GM18498 (cell line): ENCODE results near the gene EPS8L1.

Source experiments
- ATAC-seq: cut with Tn5 transposase; IDR thresholded peaks from one replicate; pipeline ENCODE4 v1.9.1; 2021; ENCODE audit warnings: mild to moderate bottlenecking, moderate library complexity; ENCODE audit not compliant: unreplicated experiment

Gene EPS8L1

DNA sequence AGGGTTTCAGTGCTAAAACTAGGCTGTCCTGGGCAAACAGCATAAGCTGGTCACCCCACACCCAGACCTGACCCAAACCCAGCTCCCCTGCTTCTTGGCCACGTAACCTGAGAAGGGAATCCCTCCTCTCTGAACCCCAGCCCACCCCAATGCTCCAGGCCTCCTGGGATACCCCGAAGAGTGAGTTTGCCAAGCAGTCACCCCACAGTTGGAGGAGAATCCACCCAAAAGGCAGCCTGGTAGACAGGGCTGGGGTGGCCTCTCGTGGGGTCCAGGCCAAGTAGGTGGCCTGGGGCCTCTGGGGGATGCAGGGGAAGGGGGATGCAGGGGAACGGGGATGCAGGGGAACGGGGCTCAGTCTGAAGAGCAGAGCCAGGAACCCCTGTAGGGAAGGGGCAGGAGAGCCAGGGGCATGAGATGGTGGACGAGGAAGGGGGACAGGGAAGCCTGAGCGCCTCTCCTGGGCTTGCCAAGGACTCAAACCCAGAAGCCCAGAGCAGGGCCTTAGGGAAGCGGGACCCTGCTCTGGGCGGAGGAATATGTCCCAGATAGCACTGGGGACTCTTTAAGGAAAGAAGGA is 39.0 kb downstream of the EPS8L1 start:
- ATAC-seq = no peak

GRCh38 chr19:55115446-55116065 is 39.9 kb downstream of the EPS8L1 start:
- no peak for ATAC-seq

DNA sequence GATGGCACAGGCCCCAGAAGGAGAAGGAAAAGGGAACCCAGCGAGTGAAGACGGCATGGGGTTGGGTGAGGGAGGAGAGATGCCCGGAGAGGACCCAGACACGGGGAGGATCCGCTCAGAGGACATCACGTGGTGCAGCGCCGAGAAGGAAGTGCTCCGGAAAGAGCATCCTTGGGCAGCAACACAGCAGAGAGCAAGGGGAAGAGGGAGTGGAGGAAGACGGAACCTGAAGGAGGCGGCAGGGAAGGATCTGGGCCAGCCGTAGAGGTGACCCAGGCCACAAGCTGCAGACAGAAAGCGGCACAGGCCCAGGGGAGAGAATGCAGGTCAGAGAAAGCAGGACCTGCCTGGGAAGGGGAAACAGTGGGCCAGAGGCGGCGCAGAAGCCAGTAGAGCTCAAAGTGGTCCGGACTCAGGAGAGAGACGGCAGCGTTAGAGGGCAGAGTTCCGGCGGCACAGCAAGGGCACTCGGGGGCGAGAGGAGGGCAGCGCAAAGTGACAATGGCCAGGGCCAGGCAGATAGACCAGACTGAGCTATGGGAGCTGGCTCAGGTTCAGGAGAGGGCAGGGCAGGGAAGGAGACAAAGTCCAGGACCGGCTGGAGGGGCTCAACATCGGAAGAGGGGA is 40.7 kb downstream of the EPS8L1 start:
- ATAC-seq = peak; percentile 28

GRCh38 chr19:55116859-55117662 is 41.4 kb downstream of the EPS8L1 start, which contains the start of gene PPP1R12C:
Gene PPP1R12C, minus strand, starts transcription at chr19:55117637. Its CDS starts 94 bp downstream, at chr19:55117543.
- ATAC-seq = peak; percentile 24

- peak; percentile 89 for ATAC-seq
Observed at GRCh38 chr19:55117663-55118391, 42.2 kb downstream of the EPS8L1 start.

DNA sequence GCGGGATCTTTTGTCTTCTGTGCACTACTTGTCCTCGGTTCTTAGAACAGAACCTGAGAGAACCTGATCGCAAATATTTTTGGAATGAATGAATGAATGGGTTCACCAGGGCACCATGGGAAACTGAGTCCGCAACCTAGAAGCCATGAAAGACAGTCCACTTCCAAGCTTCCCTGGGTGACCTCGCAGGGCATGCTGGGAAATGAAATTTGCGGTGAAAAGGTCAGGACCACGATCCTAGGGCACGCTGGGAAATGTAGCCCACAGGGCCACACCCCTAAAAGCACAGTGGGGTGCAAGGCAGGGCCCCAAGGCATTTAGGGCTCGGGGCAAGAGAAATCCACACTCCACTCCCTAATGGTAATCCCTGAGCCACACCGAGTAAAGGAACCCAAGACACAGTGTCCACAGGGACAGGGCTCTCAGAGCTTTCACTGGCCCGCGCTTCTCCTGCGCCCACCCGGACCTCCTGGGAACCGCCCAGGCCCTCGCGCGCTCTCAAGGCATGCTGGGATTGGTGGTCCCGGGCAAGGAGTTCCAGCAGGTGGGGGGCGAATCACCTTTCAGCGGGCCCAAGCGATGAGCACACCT is 42.8 kb downstream of the EPS8L1 start:
- ATAC-seq = no peak

- no peak for ATAC-seq
Observed at GRCh38 chr19:55119053-55119452, 43.4 kb downstream of the EPS8L1 start.

DNA sequence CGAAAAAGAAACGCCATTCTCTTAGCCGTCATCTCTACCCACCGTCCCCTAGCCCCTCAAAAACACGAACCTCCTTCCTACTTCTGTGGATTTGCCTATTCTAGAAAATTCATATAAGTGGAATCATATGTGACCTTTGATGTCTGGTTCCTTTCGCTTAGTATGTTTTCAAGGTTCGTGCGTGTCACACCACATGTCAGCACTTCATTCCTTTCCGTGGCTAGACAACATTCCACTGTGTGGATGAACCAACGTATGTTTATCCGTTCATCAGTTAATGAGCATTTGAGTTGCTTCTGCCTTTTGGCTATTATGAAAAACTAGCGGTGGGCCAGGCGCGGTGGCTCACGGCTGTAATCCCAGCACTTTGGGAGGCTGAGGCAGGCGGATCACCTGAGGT is 55.8 kb downstream of the EPS8L1 start:
- ATAC-seq = no peak

- no peak for ATAC-seq
Observed at GRCh38 chr19:55132453-55133129, 56.9 kb downstream of the EPS8L1 start.

DNA sequence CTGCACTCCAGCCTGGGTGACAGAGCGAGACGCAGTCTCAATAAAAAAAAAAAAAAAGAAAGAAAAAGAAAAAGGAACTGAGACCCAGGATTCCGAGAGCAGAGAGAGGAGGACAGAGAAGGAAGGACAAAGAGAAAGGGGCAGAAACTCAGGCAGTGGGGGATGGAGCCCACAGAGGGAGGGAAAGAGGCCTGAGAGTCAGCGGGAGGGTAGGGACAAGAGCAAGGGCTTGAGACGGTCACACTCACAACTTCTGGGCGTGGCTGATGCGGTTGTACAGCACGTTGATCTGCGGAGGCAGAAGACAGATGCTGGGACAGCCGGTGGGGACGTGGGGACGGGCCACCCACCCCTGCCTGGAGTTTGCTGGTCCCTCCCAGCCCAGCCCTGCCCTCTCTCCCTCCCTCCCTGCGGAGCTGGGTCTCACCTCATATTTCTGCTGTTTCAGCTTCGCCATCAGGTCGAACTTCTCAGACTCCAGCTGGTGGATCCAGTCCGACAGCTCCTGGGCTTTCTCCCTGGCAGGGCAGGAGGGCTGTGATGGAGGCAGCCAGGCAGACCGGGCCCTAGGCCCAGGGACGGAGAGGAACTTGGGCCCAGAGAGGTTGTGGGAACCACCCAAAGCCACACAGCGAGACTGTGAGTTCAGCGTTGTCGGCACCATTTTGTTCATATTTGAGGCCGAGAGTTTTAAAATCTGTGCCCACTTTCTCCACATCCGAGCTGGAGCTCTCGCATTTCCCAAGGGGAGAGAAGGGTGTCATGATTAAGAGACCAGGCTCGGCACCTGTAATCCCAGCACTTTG is 58.2 kb downstream of the EPS8L1 start:
- ATAC-seq = no peak

- ATAC-seq = no peak
Observed at GRCh38 chr19:55134736-55135135, 59.1 kb downstream of the EPS8L1 start.

DNA sequence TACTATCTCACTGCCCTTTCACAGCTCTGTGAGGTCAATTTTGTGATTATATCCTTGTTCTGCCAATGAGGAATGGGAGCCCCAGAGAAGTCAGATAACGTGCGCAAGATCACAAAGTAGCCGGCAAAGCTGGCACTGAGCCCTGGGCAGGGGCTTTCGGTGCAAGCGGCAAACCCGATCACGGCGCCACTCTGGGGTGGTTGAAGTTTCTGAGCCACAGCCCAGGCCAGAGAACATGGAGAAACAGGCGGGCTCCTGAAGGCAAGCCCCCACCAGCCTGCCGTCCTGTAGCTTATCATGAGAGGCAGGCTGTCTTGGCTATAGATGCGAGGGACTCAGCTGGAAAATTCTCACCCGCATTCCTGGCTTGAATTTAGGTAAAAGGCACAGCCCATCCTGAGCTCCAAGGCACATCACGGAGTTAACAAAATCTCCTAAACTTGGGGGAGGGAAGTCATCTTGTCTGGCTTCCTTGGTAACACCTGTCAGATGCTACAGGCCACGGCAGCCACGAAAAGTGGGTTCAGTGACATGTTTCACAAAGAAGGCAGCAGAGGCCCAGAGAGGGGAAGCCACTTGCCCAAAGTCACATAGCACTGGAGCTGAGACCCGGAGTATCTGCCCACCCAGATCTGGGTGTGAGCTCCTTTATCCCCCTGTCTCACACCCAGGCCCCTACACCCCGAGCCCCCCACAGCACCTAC is 60.9 kb downstream of the EPS8L1 start:
- no peak for ATAC-seq
